ENCODE results near the gene PCSK6. TPM values are rescaled to one million over a fixed set of nuclear protein-coding genes. Genes with fewer than 3 reads are reported as not detected.

PCSK6 gene
- total RNA-seq, 1 experiment from 2014 or later = 10.6 TPM

DNA sequence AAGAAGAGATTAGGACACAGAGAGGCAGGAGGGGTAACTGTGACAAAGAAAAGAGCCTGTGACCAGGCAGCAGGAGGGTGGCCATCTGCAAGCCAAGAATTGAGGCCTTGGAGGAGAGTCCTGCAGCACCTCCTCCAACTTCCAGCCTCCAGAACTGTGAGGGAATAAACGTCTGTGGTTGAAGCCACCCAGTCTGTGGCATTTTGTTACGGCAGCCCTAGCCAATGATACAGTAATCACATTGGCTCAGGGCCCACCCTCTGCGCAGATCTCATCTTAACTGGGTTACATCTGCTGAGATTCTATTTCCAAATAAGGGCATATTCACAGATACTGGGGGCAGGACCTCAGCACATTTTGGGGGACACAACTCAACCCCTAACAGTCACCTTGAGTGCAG, 223.5 kb downstream of the PCSK6 start:
- BruUV-seq (replicated peaks) = no TSS peak
- Histone ChIP-seq H3K4me3 (ENCODE audit: low read depth in 2 of 2, low read length in 2 of 2) (no peak overlapping the region), H3K27me3 (ENCODE audit: control insufficient read depth, insufficient read depth, low read length) (no peaks in the 10 kb centered on the region), H3K36me3 (ENCODE audit: control insufficient read depth, insufficient read depth, low read length) (peaks cover 5% of the 10 kb centered on the region), H3K27ac (ENCODE audit: low read length) (no peak overlapping the region), H3K4me1 (ENCODE audit: control insufficient read depth, insufficient read depth, low read length) (peaks cover 3% of the 10 kb centered on the region; the same call in 1 of the 2 replicates), H3K9me3 (ENCODE audit: control insufficient read depth, insufficient read depth, low read depth, low read length) (no peaks in the 10 kb centered on the region)
- no peak for ATAC-seq
- POLR2A ChIA-PET = no interaction called here
- TF ChIP-seq, protein P1, sequence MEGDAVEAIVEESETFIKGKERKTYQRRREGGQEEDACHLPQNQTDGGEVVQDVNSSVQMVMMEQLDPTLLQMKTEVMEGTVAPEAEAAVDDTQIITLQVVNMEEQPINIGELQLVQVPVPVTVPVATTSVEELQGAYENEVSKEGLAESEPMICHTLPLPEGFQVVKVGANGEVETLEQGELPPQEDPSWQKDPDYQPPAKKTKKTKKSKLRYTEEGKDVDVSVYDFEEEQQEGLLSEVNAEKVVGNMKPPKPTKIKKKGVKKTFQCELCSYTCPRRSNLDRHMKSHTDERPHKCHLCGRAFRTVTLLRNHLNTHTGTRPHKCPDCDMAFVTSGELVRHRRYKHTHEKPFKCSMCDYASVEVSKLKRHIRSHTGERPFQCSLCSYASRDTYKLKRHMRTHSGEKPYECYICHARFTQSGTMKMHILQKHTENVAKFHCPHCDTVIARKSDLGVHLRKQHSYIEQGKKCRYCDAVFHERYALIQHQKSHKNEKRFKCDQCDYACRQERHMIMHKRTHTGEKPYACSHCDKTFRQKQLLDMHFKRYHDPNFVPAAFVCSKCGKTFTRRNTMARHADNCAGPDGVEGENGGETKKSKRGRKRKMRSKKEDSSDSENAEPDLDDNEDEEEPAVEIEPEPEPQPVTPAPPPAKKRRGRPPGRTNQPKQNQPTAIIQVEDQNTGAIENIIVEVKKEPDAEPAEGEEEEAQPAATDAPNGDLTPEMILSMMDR (IDR thresholded peaks at IDR 0.05) = no peak
- TF ChIP-seq POLR2AphosphoS5 (IDR thresholded peaks at IDR 0.05; ENCODE audit: low read depth, low read length) (no peak), TCF7L2 (IDR thresholded peaks at IDR 0.05; ENCODE audit: low read depth, low read length) (no peak), SIN3A (IDR thresholded peaks at IDR 0.05; ENCODE audit: borderline replicate concordance, insufficient read depth, low read depth, low read length) (no peak)
- TF ChIP-seq, protein P2, sequence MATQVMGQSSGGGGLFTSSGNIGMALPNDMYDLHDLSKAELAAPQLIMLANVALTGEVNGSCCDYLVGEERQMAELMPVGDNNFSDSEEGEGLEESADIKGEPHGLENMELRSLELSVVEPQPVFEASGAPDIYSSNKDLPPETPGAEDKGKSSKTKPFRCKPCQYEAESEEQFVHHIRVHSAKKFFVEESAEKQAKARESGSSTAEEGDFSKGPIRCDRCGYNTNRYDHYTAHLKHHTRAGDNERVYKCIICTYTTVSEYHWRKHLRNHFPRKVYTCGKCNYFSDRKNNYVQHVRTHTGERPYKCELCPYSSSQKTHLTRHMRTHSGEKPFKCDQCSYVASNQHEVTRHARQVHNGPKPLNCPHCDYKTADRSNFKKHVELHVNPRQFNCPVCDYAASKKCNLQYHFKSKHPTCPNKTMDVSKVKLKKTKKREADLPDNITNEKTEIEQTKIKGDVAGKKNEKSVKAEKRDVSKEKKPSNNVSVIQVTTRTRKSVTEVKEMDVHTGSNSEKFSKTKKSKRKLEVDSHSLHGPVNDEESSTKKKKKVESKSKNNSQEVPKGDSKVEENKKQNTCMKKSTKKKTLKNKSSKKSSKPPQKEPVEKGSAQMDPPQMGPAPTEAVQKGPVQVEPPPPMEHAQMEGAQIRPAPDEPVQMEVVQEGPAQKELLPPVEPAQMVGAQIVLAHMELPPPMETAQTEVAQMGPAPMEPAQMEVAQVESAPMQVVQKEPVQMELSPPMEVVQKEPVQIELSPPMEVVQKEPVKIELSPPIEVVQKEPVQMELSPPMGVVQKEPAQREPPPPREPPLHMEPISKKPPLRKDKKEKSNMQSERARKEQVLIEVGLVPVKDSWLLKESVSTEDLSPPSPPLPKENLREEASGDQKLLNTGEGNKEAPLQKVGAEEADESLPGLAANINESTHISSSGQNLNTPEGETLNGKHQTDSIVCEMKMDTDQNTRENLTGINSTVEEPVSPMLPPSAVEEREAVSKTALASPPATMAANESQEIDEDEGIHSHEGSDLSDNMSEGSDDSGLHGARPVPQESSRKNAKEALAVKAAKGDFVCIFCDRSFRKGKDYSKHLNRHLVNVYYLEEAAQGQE (IDR thresholded peaks at IDR 0.05; ENCODE audit: insufficient read depth in 1 of 2, low read depth in 2 of 2, low read length in 1 of 2) = no peak
- CTCF ChIA-PET = no interaction called here
- in situ Hi-C loops (cut with HindIII; ENCODE audit: low pct_unique_long_range_greater_than_20kb, low sequenced_read_pairs) (no loop called here), intact Hi-C loops (cut with micrococcal nuclease; ENCODE audit: unreplicated experiment) (no loop called here)
- no peak for DNase-seq (ENCODE audit: low read depth, low spot score)

DNA sequence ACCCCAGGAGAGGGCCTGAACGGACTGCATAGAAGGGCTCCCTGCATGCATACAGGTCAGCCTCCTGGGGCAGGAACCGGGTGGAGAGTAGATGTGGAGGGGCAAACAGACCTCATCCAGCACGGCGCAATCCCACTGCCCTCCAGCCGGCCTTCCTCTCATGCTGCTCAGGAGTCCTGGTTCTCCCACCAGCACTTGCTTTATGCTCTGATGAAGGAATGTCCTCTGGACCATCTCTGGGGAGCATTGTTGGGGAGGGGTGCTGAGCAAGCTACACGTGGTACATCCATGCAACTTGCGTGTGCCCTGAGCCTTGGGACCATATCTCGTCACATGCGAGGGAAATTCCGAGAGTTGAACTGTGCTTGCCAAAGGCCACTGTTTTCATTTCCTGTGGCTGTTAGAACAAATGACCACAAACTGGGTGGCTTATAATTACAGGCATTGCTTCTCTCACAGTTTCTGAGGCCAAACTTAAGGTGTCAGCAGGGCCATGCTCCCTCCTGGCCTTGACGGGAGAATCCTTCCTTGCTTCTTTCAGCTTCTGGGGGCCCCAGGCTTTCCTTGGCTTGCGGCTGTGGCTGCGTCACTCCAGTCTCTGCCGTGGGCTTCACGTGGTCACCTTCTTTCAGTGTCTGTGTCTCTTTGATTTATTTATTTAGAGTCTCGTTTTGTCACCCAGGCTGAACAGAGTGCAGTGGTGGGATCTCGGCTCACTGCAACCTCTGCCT, 224.4 kb downstream of the PCSK6 start:
- no peaks in the 10 kb centered on the region for H3K9me3 ChIP-seq (ENCODE audit: control insufficient read depth, insufficient read depth, low read depth, low read length)
- no peaks in the 10 kb centered on the region for H3K27me3 ChIP-seq (ENCODE audit: control insufficient read depth, insufficient read depth, low read length)
- POLR2A ChIA-PET = no interaction called here
- DNase-seq (ENCODE audit: low read depth, low spot score) (no peak), ATAC-seq (peak; percentile 2; the same call in 1 of the 2 replicates)
- no peak overlapping the region for H3K4me3 ChIP-seq (ENCODE audit: low read depth in 2 of 2, low read length in 2 of 2)
- no peaks in the 10 kb centered on the region for H3K36me3 ChIP-seq (ENCODE audit: control insufficient read depth, insufficient read depth, low read length)
- in situ Hi-C loops (cut with HindIII; ENCODE audit: low pct_unique_long_range_greater_than_20kb, low sequenced_read_pairs) = no loop called here
- TF ChIP-seq TCF7L2 (IDR thresholded peaks at IDR 0.05; ENCODE audit: low read depth, low read length) = no peak
- TF ChIP-seq, protein P2 (IDR thresholded peaks at IDR 0.05; ENCODE audit: insufficient read depth in 1 of 2, low read depth in 2 of 2, low read length in 1 of 2) = no peak
- TF ChIP-seq SIN3A (IDR thresholded peaks at IDR 0.05; ENCODE audit: borderline replicate concordance, insufficient read depth, low read depth, low read length) = no peak
- TF ChIP-seq, protein P1 (IDR thresholded peaks at IDR 0.05) = no peak
- TF ChIP-seq POLR2AphosphoS5 (IDR thresholded peaks at IDR 0.05; ENCODE audit: low read depth, low read length) = no peak
- H3K27ac ChIP-seq (ENCODE audit: low read length) = no peak overlapping the region
- H3K4me1 ChIP-seq (ENCODE audit: control insufficient read depth, insufficient read depth, low read length) = peaks cover 3% of the 10 kb centered on the region; the same call in 1 of the 2 replicates
- BruUV-seq (replicated peaks) = no TSS peak
- intact Hi-C loops (cut with micrococcal nuclease; ENCODE audit: unreplicated experiment) = no loop called here
- CTCF ChIA-PET = no interaction called here

All from Panc1 (cell line).